Measurements from ENCODE around the gene SPATS2.

DNA sequence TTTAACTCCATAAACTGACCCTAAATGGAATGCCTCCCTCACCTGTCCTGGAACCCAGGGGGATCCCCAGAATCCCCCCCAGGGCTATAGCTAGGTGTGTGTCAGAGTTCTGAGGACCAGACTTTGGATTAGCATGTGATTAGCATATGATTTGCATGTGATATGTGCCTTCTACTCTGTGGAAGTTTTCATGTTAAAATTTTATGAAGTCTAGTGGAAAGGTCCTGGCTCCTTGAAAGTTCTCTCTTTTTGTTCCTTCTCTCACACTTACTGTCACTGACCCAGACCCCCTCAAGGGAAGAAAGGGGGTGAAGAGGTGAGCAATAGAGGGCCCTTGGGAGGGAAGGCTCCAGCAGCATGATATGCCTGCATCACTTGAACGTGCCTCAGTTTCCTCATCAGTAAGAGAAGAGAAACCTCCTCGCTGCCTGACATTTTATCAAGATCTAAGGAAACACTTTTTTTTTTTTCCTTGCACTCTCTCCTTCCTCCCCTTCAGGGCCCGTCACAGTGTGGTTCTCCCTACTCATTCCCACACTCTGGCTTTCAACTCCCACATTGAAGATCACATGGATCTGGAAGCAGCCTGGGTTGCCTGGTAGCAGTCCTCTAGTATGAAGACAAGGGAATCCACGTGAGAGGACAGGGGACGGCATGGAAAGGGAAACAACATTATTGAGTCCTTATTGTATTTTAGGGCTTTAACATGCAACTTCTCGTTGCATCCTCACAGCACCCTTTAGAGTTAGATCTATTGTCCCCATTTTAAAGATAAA is 27.0 kb upstream of the SPATS2 start:
- TF ChIP-seq, protein P1, sequence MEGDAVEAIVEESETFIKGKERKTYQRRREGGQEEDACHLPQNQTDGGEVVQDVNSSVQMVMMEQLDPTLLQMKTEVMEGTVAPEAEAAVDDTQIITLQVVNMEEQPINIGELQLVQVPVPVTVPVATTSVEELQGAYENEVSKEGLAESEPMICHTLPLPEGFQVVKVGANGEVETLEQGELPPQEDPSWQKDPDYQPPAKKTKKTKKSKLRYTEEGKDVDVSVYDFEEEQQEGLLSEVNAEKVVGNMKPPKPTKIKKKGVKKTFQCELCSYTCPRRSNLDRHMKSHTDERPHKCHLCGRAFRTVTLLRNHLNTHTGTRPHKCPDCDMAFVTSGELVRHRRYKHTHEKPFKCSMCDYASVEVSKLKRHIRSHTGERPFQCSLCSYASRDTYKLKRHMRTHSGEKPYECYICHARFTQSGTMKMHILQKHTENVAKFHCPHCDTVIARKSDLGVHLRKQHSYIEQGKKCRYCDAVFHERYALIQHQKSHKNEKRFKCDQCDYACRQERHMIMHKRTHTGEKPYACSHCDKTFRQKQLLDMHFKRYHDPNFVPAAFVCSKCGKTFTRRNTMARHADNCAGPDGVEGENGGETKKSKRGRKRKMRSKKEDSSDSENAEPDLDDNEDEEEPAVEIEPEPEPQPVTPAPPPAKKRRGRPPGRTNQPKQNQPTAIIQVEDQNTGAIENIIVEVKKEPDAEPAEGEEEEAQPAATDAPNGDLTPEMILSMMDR (IDR thresholded peaks at IDR 0.05), result no peak
- TF ChIP-seq ZFX (IDR thresholded peaks at IDR 0.05; ENCODE audit: borderline replicate concordance), result no peak
